Tibial nerve (tissue), 4 donors: ENCODE results near the gene CCDC194.

Experiments used
- EP300 ChIP-seq, 2 donors: sonication (generic); formaldehyde crosslinking; IDR thresholded peaks; one replicate each; pipeline ENCODE4 v1.6.1; 2017; ENCODE audit warnings: antibody characterized with exemption in 2 of 2, mild to moderate bottlenecking in 1 of 2
- POLR2A ChIP-seq, 2 donors: fragments of 450-650 bp; IDR thresholded peaks; one replicate each; pipeline ENCODE4 v1.6.1; 2017; ENCODE audit warnings: antibody characterized with exemption in 2 of 2, mild to moderate bottlenecking in 2 of 2, moderate library complexity in 2 of 2
- TF ChIP-seq, protein P1 (sequence below), 5 experiments: fragments of 200-600 bp in 3 of 5; fragments of 450-650 bp in 2 of 5; sonication (generic) in 3 of 5; IDR thresholded peaks; one replicate each; pipeline ENCODE4 v1.5.1; 2016 to 2019; ENCODE audit warnings: antibody characterized with exemption in 5 of 5, mild to moderate bottlenecking in 3 of 5, moderate library complexity in 2 of 5

DNA sequence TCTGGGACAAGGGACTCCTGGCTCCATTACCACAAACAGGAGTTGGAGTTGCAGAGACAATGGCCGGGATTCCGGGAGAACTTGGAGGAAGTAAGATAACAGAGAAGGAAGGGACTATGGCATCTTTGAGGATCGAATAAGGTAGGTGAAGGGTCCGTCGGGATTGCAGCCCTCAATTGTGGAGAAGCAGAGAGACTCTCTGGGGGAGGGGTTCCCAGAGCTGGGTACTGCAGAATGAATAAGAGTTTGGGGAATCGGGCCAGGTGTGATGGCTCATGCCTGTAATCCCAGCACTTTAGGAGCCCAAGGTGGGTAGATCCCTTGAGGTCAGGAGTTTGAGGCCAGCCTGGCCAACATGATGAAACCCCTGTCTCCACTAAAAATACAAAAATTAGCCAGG, 7.6 kb upstream of the CCDC194 start:
- TF ChIP-seq EP300 (IDR thresholded peaks at IDR 0.05) (no peak), POLR2A (IDR thresholded peaks at IDR 0.05) (no peak)
- TF ChIP-seq, protein P1, sequence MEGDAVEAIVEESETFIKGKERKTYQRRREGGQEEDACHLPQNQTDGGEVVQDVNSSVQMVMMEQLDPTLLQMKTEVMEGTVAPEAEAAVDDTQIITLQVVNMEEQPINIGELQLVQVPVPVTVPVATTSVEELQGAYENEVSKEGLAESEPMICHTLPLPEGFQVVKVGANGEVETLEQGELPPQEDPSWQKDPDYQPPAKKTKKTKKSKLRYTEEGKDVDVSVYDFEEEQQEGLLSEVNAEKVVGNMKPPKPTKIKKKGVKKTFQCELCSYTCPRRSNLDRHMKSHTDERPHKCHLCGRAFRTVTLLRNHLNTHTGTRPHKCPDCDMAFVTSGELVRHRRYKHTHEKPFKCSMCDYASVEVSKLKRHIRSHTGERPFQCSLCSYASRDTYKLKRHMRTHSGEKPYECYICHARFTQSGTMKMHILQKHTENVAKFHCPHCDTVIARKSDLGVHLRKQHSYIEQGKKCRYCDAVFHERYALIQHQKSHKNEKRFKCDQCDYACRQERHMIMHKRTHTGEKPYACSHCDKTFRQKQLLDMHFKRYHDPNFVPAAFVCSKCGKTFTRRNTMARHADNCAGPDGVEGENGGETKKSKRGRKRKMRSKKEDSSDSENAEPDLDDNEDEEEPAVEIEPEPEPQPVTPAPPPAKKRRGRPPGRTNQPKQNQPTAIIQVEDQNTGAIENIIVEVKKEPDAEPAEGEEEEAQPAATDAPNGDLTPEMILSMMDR (IDR thresholded peaks at IDR 0.05), result no peak
